DMS 273 (cell line): Measurements from ENCODE around the gene ETNK2.

Experiments used
- DNase-seq: peaks from one replicate; lab custom pipeline; 2025; ENCODE audit not compliant: unreplicated experiment; lab: John Stamatoyannopoulos, UW

The ETNK2 gene, protein sequence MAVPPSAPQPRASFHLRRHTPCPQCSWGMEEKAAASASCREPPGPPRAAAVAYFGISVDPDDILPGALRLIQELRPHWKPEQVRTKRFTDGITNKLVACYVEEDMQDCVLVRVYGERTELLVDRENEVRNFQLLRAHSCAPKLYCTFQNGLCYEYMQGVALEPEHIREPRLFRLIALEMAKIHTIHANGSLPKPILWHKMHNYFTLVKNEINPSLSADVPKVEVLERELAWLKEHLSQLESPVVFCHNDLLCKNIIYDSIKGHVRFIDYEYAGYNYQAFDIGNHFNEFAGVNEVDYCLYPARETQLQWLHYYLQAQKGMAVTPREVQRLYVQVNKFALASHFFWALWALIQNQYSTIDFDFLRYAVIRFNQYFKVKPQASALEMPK

DNA sequence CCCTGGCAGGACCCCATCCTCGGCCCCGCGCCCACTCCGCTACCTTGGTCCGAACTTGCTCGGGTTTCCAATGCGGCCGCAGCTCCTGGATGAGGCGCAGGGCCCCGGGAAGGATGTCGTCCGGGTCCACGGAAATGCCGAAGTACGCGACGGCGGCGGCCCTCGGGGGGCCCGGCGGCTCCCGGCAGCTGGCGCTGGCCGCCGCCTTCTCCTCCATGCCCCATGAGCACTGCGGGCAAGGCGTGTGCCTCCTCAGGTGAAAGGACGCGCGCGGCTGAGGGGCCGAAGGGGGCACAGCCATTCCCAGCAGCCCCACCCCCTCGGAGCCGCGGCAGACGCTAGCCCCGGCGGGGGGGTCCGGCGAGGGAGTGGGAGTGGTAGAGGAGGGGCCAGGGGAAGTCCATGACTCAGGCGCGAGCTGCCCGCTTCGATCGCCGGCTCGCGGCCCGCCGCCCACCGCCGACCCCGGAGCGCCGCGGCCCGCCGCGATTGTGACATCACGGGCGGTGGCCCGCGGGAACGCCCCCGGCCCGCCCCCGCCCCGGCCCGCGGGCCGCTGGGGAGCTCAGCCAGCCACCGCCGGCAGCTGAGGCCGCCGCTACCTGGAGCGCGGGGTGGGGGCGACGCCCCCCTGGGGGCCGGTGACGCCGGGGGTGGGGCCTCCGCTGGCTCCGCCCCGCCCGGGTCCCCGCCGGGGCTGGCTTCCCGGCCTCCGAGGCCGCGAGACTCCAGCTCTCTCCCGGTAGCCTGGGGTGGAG is at the start of gene ETNK2:
Gene ETNK2 (minus strand): TSS at position 493 of the 758 bp plus-strand sequence. CDS start 192 bp downstream, at position 301.
- DNase-seq, result peak; percentile 81

DNA sequence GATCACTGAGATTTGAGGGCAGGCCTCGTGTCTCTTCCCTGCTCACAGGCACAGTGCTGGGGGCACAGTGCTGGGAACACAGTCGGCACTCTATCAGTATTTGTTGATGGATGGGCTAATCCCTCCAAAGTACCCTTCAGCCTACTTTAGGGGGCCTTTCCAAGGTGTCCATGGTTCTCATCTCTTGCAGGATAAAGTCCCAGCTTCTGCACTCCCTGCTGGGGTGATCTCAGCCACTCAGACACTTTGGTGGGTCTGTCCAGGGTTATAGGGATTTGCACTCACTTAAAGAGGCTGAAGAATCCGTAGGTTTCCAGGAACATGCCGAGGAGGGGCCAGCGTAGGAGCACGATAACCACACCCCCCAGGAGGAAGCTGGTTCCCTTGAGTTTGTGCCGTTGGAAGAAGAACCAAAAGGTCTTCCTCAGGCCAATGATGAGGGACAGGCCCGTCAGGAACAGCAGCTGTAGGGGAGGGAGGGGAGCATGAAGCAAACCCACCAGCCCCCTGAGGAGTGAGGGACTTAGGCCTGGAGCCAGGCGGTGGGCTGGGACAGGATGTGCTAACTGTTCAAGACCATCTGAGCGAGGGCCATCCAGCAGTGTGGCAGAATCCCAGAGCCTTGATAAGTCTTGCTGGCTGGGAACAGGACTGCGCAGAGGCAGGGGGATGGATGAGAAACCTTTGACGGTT is 49.6 kb upstream of the ETNK2 start:
- DNase-seq, result no peak

DNA sequence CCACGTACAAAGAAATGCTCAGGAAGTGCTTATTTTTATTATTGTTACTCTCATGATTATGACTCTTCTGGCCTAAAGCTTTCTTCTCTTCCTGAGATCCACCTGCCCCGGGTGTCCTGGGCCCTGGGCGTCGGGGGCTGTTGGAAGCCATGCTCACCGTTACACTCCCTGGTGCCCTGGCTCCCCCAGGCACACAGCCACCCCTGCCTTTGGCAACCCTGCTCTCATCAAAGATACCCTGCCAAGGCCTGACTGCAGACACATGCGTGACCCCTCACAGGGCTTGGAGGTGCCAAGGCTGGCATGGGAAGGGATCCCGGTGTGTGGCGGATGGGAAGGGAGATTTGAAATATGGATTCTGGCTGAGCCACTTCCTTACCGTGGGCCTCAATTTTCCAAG is 47.7 kb upstream of the ETNK2 start:
- no peak for DNase-seq

DNA sequence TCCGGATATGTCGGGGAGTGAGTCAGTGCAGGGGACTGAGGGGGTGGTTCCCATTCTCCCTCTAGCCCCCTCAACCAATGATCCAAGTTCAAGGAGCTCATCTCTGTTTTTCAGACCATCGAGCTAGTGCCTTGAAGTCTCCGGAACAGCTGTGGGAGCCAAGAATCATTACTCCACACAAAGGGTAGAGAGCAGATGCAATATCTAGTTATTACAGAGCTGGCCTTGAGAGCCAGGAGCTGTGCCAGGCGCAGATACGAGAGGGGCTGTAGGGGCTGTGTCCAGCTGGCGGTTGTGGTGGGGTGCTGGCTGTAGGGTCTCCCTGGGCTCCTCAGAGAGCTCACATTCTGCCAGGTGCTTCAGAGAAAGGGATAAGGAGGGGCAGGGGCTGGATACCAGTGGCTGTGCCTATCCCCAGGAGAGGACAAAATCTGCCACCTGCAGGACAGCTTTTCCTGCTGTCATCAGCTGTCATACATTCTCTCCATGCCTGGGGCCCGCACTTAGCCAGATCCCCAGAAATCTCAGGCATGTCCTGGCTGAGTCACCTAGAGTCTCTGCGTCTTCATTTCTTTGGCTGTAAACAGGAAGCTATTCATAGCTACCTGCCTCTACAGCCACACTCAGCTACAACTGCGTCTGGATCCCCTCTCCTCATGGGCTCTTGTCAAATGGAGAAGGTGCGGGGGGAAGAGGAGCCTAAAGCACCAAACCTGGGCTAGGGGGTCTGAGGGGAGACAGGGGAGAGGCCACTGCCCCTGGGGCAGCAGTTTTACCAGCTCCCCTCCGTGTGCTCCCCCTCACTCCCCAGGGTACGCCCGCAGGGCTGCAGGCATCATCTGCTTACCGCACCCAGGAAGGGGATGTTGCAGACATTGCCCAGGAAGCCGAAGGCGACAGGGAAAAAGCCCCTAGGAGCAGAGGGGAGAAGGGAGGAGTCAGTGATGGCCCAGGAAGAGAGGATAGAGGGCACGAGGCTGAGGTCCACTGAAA is 46.8 kb upstream of the ETNK2 start:
- DNase-seq, result no peak

DNA sequence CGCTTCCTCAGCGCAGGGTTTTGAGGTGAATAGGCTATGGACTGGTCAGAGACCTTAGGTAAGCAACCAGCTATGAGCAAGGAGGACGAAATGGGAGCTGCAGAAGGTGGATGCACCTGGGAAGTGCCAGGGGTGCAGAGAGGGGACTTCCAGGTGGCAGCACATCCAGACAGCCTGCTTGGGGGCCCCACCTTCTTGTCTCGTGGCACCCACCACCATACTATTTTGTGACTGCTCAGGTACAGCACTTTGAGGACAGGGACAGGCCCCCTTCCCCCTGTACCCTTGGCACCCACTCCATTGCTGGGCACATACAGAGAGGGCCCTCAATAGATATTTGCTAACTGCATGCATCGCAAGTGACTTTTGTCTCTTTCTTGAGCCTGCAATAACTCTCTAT is 45.2 kb upstream of the ETNK2 start:
- no peak for DNase-seq

DNA sequence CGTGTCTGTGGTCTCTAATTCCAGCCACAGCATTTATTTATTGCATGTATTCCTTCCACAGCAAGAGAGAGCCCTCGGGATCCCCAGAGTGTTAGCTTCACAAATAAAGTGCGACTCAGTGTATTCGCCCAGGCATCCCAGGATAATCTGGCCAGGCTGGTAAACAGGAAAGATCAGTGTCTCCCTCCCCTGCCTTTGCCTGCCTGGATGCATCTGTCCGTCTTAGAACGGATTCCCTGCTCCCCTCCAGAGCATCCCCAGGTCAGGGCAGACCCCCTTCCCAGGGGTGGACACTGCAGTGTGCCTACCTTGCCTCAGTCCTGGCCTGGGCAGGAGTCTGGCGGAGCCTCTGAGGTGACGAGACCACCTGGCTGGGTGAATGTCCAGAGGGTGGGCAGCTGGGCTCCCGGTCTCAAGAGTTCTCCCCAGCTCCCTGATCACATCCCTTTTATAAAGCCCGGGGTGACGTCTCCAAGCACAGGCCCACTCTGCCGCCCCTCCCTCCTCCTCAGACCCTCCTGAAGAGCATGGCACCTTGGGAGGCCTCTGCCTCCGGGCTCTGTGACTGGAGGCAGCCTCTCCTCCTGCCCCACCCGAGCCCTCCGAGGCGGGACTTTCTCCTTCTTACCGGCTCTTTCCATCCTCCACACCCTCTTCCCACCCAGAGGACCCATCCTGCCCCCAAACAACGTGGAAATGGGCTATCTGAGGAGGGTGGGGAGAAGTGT is 44.4 kb upstream of the ETNK2 start, which contains the start of gene KISS1:
Gene KISS1 (minus strand): TSS at position 424 of the 728 bp plus-strand sequence. CDS start 3,615 bp downstream, outside the sequence.
- no peak for DNase-seq

DNA sequence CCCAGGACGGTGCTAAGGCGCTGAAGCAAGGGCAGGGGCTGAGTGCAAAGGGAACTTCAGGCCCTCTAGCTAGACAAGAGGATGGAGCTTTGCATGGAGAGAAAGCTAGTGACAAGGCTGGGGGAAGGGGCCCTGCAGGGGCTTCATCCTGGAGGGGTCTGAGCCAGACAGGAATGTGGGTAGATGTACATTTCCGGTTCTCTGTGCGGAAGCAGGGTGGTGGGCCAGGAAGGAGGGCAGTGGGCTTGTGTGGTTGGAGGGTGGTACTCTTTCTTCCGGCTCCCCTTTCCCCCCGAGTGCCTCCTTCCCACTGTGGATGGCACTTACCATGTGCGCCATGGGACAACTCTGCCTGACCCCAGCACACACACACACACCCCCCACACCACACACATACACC is 42.9 kb upstream of the ETNK2 start:
- no peak for DNase-seq

DNA sequence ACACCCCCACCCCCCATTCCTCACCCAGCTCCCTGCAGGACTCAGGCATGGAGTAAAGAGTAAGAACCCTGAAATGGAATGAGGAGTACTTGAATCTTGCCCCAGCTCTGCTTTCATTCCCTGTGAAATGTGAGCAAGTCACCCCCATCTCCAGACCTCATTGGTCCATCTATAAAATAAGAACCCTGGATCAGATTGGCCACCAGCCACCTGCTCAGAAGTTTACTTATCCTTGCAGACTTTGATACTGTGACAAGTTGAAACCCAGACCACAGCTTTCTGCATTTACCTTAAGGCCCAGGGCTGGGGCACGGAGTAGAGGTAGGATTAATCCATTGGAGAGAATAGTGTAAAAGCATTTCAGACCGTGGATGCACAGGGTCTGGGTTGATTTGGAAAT is 42.2 kb upstream of the ETNK2 start:
- no peak for DNase-seq

DNA sequence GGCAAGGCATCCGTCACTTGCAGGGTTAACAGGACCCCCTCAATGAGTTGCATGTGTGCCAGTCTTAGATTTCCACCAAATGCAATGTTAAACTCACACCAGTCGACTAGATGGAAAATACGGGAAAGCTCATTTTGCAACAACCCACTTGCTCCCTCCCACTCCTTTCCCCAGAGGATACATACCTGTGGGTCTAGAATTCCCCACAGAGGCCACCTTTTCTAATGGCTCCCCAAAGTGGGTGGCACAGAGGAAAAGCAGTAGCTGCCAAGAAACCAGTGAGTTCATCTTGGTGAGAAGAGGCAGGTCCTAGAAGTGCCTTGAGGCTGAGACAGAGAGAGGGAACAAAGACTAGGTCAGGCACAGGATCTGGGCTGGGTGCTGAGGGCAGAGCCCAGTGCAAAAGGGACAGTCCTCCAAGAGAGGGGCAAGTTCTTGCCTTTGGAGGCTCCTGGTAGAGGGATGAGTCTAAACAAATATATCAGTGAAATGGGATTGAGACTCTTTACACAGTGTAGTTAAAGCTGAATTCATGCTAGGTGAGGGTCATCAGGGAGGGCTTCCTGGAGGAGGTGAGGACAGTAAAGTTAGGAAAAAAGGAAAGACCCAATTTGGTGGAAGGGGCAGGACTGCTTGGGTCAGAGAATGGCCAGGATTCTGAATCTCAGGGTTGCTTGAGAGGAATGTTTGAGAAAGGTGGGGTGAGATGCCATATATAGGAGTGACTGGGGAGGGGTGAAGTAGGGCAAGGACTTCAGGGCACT is 40.9 kb upstream of the ETNK2 start:
- DNase-seq, result no peak

DNA sequence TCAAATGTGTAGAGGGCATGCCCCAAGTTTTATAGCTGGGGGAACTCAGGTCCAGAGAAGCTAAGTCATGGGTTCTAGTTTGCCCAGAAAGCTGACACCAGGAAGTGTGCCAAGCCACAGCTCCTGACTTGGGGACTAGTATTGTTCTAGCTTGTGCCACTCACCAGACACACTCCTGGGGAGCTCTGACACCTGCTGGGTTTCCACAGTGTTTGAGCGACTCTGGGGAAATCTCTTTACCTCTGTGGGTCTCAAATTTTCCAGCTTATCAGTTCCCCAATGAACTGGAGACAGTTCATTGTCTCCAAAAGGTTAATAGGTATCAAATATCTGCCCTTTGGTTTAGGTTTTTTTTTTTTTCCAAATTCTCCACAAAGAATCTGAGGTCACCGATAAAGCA is 40.2 kb upstream of the ETNK2 start:
- DNase-seq, result no peak

DNA sequence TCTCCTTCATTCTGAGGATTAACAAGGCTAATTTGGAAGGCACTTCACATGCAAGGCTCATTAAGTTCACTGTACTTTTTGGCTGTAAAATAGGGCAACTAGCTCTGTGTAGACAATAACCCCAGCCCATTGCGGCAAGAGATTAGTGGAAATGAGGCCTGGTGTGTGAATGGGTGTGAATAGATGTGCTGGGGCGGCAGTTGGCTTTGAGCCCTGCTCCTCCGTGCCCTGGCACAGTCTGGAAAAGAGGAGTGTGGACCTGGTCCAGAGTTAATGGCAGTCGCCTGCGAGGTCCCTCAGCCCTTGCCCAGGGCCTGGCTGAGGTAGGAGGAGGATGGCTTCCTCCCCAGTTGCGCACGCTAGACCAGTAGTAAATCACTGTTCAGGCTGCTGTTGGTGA is 39.6 kb upstream of the ETNK2 start:
- no peak for DNase-seq

DNA sequence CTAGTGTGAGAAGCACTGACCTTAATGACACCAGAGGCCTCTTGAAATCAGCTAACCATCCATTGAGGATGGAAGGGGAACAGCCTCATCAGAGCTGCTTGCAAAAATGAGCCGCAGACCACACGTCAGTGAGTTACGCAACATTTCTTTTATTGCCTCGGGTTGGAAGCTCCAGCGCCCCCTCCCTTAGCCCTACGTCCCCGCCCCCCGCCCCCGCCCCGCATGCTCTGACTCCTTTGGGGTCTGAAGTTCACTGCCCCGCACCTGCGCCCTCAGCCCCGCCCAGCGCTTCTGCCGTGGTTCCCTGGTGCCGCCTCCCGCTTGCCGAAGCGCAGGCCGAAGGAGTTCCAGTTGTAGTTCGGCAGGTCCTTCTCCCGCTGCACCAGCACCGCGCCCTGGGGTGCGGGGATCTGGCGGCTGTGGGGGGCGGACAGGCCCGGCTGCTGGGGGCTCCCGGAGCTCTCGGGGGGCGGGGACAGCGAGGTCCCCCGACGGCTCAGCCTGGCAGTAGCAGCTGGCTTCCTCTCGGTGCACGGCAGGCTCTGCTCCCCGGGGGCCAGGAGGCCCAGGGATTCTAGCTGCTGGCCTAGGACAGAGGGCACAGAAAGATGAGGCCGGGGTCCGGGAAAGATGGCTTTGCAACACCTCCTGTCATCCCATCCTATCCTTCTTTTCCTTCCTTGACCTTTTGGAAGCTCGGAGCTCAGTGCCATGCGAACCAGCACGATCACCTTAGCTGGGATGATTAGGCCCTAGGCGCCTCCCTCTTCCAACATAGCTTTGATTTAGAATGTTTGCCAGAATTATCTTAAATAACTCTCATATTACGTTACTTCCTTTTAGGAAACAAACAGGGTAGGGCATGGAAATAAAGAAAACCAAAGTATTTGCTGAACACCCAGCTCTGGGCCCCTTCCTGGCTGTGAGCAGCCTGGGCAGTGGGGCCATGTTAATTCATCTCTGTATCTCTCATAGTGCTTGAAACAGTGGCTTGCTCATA is 38.7 kb upstream of the ETNK2 start:
- DNase-seq, result peak; percentile 70

DNA sequence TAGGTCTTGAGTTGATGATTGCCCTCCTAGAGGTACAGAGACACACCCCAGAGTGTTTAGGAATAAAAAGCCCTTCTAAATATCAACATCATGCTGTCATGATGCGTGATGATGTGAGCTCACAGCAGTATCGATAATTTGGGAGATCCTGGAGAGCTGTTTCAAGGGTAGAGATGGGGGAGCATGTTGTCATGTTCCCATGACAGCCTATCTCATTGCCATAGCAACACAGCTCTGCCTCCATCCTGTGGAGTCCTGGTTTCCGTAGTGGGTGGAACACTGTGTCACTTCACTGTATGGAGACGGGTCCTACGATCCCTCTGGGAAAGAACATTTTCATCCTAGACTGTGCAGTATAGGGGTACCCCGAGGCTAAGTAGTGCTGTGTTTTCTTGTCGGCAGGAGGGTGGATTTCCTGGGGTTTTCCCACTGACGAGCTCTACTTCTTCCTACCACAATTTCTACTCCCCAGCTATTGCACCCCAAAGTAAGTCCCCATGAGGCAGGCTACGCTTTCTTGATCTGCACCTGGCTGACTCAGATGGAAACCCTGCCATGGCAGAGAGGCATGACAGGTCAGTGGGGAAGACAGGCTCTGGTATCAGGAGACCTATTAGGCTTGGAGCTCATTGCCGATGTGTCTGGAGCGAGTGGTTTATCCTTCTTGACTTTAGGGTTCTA is 37.3 kb upstream of the ETNK2 start:
- DNase-seq, result no peak

DNA sequence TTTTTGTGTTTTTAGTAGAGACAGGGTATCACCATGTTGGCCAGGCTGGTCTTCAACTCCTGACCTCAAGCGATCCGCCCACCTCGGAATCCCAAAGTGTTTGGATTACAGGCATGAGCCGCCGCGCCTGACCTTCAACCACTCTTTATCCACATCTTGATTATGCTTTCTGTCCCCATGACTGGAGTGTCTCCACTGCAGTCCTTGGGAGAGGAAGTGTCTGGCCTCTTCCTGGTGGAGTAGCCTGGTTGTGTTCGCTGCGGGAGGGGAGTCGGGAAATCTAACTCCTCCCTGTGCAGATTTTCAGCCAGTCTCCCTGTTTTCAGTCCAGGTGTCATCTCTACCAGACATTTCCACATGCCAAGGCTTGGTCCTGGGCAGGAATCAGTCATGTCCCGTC is 34.8 kb upstream of the ETNK2 start:
- no peak for DNase-seq

DNA sequence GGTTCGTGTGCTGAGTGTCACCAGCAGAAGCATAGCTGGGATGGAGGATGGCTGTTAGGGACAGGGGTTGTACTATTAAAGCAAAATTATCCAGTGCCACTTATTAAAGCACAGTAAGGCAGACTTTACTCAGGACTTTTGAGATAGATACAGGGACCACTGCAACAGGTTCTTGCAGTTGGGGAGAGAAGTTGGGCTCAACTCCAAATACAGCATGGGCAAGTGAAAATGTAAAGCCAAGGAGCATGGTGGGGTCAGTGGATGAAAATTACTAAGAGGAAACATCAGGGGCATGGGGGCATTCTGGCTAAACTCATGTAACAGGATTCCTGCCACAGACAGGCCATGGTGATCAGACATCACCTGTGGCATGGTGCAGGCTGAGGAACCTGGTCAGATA is 29.3 kb upstream of the ETNK2 start:
- no peak for DNase-seq

DNA sequence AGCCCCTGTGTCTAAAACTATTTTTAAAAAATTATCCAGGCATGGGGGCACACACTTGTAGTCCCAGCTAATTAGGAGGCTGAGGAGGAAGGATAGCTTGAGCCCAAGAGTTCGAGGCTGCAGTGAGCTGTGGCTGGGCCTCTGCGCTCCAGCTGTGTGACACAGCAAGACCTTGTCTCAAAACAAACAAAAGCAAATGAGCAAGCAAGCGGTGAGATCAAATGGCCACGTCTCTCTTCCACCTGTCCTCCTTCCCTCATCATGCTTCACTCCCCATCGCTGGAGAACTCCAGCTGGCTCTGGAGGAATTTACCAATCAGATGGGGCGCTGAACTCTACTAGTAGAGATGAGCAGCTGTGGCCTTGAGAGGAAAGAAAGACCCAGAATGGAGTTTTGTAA is 28.3 kb upstream of the ETNK2 start:
- no peak for DNase-seq
